K562 (cell line): Measurements from ENCODE around the gene CDC42BPB. TPM values are rescaled to one million over a fixed set of nuclear protein-coding genes. Genes with fewer than 3 reads are reported as not detected.

Experiments used
- GTF2B ChIP-seq: IDR thresholded peaks from 2 replicates; pipeline ENCODE4 v1.6.1; 2011; ENCODE audit not compliant: insufficient read length; ENCODE audit errors: extremely low read depth
- HOMEZ ChIP-seq: fragments of 250-450 bp; sonication (Bioruptor Pico); IDR thresholded peaks from 2 replicates; pipeline ENCODE4 v1.4.0; 2020; ENCODE audit warnings: mild to moderate bottlenecking, moderate library complexity
- LARP7 ChIP-seq: fragments of 450-650 bp; IDR thresholded peaks from 2 replicates; pipeline ENCODE4 v1.6.1; 2016
- U2AF1 ChIP-seq: fragments of 200-400 bp; formaldehyde crosslinking; optimal IDR thresholded peaks from 2 replicates; pipeline ENCODE3; 2017; ENCODE audit warnings: mild to moderate bottlenecking, low read depth, low read length, moderate library complexity
- XRCC5 ChIP-seq: fragments of 200-400 bp; formaldehyde crosslinking; IDR thresholded peaks from 2 replicates; pipeline ENCODE4 v1.6.1; 2017; ENCODE audit warnings: low read depth, mild to moderate bottlenecking, low read length
- polyA plus RNA-seq, 8 experiments: library from polyadenylated mRNA; depleted of rRNA in 4 of 8; stranded (reverse) in 5 of 8; unstranded in 3 of 8; fragments of >200 nt; fragmentation: Nextera tagmentation in 2 of 8; fragmentation: Illumina TruSeq in 1 of 8; extraction: Ambion mirVana in 2 of 8; extraction: Trizol in 1 of 8; gene quantifications; 2 replicates each; pipeline versions ENCODE4 v1.2.1 to v1.2.3, GENCODE V29; 2011 to 2014; ENCODE audit warnings: inconsistent platforms in 1 of 8, missing spikeins in 1 of 8
- total RNA-seq, 7 experiments: library from RNA; depleted of rRNA in 6 of 7; stranded (reverse); fragments of >200 nt in 6 of 7; fragmentation: Illumina TruSeq in 2 of 7; extraction: Trizol in 2 of 7; gene quantifications; 2 replicates each; pipeline versions ENCODE4 v1.2.1 to v1.2.3, GENCODE V29; 2011 to 2021; ENCODE audit warnings: low replicate concordance in 1 of 7
- TF ChIP-seq, protein P1 (sequence below), 2 experiments: fragments of 450-650 bp in 1 of 2; sonication (generic) in 1 of 2; formaldehyde crosslinking in 1 of 2; IDR thresholded peaks in 1 of 2; conservative IDR thresholded peaks in 1 of 2; 2 replicates each; pipeline versions ENCODE4 v1.6.1 to v1.8.1; 2016 to 2023; ENCODE audit warnings: mild to moderate bottlenecking in 2 of 2, moderate library complexity in 2 of 2, inconsistent platforms in 1 of 2, missing genetic modification reagents in 1 of 2

The CDC42BPB gene
- total and polyA plus RNA-seq, 9 of the 15 experiments (the other 6 are each of a cell fraction or from before 2014, with no cell fraction given), result 0.07 to 24.3 (median 12.6) TPM

DNA sequence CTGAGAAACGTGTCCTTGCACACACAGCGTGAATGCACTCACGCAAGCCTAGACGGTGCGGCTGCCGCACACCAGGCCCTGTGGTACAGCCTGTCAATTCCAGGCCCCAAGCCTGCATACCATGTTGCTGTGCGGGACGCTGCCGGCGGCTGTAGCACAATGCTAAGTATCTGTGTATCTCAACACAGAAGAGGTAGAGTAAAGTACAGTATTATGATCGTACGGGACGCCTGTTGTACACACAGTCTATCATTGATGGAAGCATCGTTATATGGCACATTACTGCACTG, 89.9 kb downstream of the CDC42BPB start (continued):
- TF ChIP-seq XRCC5 (no peak), U2AF1 (no peak), LARP7 (no peak), GTF2B (no peak), HOMEZ (no peak)
- TF ChIP-seq, protein P1, sequence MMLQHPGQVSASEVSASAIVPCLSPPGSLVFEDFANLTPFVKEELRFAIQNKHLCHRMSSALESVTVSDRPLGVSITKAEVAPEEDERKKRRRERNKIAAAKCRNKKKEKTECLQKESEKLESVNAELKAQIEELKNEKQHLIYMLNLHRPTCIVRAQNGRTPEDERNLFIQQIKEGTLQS (IDR thresholded peaks at IDR 0.05), result no peak
- TF ChIP-seq, protein P1 (CRISPR knock-in tag; conservative IDR thresholded peaks at IDR 0.05), result no peak
